ENCODE measurements around the gene COL23A1.

DNA sequence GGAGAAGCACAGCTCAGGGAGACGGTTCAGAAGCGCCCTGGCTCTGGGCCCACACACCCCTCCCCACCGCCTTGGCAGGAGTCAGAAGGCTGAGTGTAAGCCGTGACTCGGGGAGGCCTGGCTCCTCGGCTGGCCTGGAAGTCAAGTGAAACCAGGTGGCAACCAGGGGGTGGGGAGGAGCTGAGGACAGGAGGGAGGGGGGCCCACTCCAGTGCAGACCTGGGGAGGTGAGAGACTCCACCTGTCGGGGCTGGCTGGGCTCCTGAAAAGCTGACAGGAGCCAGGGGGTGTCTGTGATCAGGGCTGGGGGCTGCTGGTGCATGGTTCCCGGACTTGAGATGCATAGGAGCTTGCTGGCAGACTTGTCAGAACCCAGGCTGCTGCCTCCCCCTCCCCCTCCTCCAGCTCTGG lies 207.4 kb downstream of the COL23A1 start:
- TF ChIP-seq CTCF (conservative IDR thresholded peaks at IDR 0.05; ENCODE audit: low read depth, low read length), result no peak
- no peak for TF ChIP-seq EZH2 (IDR thresholded peaks at IDR 0.05; ENCODE audit: low read length, unreplicated experiment)
- TF ChIP-seq EZH2phosphoT487 (IDR thresholded peaks at IDR 0.05; ENCODE audit: borderline replicate concordance, low read length), result no peak

Measured in PC-3 (cell line).